ENCODE data around the gene SLC17A7.
"Not testable (repeated sequence)": the region's sequence is repeated elsewhere in the genome, so short reads cannot be mapped to it uniquely, and the experiment has no call there.

SLC17A7 gene

DNA sequence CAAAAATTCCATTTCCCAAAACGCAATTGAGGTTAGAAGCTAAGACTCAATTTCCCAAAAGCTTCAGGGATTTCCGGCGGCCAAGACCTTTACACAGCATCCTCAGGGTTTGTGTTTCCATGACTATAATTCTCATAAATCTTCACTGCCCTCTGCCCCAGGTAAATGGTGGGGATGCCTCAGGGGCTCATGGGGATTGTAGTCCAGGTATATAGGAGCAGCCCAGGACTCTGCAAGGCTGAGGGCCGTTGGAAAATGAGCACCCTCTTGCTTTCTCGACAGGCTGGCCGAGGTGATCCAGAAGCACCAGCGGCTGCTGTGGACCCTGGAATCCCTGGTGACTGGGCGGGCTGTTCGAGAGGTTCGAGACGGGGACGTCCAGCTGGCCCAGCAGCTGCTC, 18.1 kb upstream of the SLC17A7 start:
- ATAC-seq (no peak), DNase-seq (no peak)
- Mint-ChIP-seq H3K36me3 (ENCODE audit: low read depth) (peaks cover 9% of the 10 kb centered on the region), H3K4me3 (no peak overlapping the region), H3K9me3 (no peaks in the 10 kb centered on the region), H3K4me1 (peaks cover 10% of the 10 kb centered on the region), H3K27ac (no peak overlapping the region), H3K27me3 (no peaks in the 10 kb centered on the region)

DNA sequence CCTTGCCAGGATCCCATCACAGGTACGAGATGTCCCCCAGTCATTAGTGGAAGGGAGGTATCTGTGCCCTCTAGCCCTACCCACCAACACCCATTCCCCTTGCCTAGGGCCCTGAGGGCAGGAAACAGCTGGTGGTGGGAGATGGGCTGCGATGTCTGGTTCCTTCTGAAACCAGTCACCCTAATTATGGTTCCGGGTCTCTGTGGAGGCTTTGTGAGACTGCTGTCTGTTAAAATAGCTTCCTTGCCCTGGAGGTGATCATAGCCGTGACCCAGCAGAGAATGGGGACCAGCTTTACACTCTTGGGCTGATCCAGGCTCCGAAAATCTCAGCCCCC, 17.2 kb upstream of the SLC17A7 start:
- ATAC-seq (no peak), DNase-seq (no peak)
- Mint-ChIP-seq H3K4me3 (no peak overlapping the region), H3K27ac (no peak overlapping the region), H3K36me3 (ENCODE audit: low read depth) (peaks cover 9% of the 10 kb centered on the region), H3K27me3 (no peaks in the 10 kb centered on the region), H3K9me3 (no peaks in the 10 kb centered on the region), H3K4me1 (peaks cover 15% of the 10 kb centered on the region)

DNA sequence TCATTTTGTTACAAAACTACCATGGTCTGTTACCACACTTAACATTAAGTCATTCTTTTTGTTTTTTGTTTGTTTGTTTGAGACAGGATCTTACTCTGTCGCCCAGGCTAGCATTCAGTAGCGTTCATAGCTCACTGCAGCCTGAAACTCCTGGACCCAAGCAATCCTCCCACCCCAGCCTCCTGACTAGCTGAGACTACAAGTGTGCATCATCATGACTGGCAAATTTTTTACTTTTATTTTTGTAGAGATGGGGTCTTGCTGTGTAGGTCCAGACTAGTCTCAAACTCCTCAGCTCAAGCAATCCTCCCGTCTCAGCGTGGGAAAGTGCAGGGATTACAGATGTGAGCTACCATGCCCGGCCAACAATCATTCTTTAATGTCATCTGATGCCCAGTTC, 15.0 kb upstream of the SLC17A7 start:
- no peaks in the 10 kb centered on the region for H3K9me3 Mint-ChIP-seq
- DNase-seq: no peak
- no peaks in the 10 kb centered on the region for H3K27me3 Mint-ChIP-seq
- H3K27ac Mint-ChIP-seq: peak overlapping the region; percentile 35
- peaks cover 14% of the 10 kb centered on the region for H3K36me3 Mint-ChIP-seq (ENCODE audit: low read depth)
- H3K4me1 Mint-ChIP-seq: peaks cover 30% of the 10 kb centered on the region
- H3K4me3 Mint-ChIP-seq: no peak overlapping the region
- ATAC-seq: no peak

DNA sequence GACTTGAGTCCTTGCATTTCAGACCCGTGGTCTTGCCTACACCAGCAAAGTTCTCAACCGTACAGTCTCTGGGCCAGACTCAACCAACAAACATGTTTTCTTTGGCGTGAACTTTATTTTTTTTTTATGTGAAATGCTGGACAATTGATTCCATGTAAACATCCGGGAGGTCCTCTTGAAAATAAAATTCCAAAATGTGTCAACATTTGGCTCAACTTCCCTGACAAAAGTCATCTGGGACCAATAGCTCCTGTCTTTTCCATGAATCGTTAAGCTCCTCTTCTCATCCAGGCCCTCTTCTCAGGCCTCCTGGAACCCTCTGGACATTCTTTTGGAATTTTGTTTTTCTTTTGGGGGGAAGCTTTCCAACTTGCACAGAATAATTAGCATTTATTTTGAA, 14.4 kb upstream of the SLC17A7 start:
- ATAC-seq: no peak
- no peaks in the 10 kb centered on the region for H3K9me3 Mint-ChIP-seq
- H3K4me1 Mint-ChIP-seq: peaks cover 33% of the 10 kb centered on the region
- no peak overlapping the region for H3K27ac Mint-ChIP-seq
- DNase-seq: no peak
- H3K36me3 Mint-ChIP-seq (ENCODE audit: low read depth): peaks cover 16% of the 10 kb centered on the region
- H3K27me3 Mint-ChIP-seq: no peaks in the 10 kb centered on the region
- H3K4me3 Mint-ChIP-seq: peak overlapping the region; percentile 4

DNA sequence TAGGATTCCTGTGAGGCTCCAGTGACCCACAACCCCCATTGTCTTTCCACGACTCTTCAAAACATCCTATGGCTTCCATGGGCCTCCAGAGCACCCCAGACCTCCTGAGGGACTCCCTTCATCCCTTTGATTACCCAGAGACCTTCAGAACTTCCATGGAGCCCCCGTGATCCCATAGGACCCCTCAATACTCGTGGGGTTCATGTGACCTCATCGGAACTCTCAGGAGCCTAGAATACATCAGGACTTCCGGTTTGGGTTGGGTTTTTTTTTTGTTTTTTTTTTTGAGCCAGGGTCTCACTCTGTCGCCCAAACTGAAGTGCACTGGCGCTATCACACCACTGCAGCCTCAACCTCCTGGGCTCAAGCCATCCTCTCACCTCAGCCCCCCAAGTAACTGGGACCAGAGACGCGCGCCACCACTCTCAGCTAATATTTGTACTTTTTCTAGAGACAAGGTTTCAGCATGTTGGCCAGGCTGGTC, 12.5 kb upstream of the SLC17A7 start:
- no peak for ATAC-seq
- H3K4me3 Mint-ChIP-seq: peak overlapping the region; percentile 97
- H3K9me3 Mint-ChIP-seq: no peaks in the 10 kb centered on the region
- no peaks in the 10 kb centered on the region for H3K27me3 Mint-ChIP-seq
- peak overlapping the region; percentile 95 for H3K27ac Mint-ChIP-seq
- no peak for DNase-seq
- H3K36me3 Mint-ChIP-seq (ENCODE audit: low read depth): peaks cover 24% of the 10 kb centered on the region
- peaks cover 49% of the 10 kb centered on the region for H3K4me1 Mint-ChIP-seq

DNA sequence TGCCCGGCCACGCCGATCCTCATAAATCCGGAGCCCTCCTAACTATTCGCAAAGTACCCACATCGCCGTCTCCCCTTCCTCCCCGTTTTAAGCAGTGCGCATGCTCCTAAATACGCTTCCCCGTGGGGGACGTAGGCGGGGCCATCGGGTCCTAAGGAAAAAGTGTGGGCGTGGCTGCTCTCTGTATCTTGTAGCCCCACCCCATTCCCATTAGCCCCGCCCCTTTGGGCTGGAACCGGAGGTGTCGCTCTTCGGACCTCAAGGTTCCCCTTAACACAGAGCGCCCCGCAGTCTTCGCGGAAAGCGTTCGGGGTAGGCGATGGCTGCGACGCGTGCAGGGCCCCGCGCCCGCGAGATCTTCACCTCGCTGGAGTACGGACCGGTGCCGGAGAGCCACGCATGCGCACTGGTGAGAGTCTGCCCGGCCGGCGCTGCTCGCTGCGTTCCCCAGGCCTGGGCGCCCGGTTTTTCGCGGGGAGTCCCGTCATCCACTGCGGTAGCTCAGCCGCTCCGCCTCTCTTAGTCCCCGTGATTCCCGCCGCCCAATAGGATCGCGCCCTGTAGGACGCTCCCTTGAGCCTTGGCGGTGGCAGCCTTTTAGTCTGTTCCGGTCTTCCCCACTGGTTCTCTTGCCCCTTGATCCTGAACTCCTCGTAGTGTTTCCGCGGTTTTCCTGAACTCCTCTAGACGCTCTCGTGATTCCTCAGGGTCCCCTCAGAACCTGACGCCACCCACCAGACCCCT, 11.9 kb upstream of the SLC17A7 start, which contains the start of gene ALDH16A1:
TSS of gene ALDH16A1 (plus strand) at position 213 of the 744 bp plus-strand sequence. CDS start at position 320, 107 bp downstream.
- Mint-ChIP-seq H3K4me3 (peak within 1 kb of the TSS; percentile 97), H3K36me3 (ENCODE audit: low read depth) (peaks cover 30% of the 10 kb centered on the region), H3K27me3 (no peaks in the 10 kb centered on the region), H3K9me3 (no peaks in the 10 kb centered on the region), H3K27ac (peak within 1 kb of the TSS; percentile 95), H3K4me1 (peaks cover 52% of the 10 kb centered on the region)
- ATAC-seq: peak; percentile 93
- peak; percentile 98 for DNase-seq

DNA sequence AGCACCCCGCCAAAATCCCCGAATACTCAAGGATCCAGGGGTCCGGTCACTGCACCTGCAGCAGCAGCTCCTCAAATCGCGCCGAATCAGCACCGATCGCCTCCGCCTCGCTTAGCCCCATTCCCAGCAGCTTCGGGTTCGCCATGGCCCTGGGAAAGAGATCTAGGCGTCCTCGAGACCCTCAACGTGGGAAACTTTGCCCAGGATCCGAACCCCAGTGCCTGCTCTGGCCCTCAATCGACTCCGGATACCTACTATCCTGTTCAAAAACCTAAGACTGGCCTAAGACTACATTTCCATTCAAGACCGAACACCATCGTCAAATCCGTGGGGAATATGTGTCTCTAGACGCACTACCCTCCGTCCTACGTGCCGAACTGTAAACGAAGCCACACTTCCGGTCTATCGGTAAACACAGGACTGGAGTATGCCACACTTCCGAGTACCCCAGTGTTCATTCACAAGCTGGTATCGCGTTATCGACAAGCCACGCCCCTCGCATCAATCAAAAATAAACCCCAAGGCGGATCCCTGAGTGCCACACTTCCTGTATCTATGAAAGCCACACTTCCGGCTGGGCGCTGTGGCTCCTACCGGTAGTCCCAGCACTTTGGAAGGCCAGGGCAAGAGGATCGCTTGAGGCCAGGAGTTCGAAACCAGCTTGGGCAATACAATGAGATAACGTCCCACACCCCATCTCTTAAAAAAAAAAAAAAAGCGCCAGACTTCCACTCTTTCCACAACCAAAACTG, 10.3 kb upstream of the SLC17A7 start, which contains the start of gene PIH1D1:
TSS of gene PIH1D1 (minus strand) at position 385 of the 752 bp plus-strand sequence. CDS start at position 145, 240 bp downstream.
- Mint-ChIP-seq H3K9me3 (no peaks in the 10 kb centered on the region), H3K27ac (peak within 1 kb of the TSS; percentile 95), H3K4me3 (peak within 1 kb of the TSS; percentile 97), H3K4me1 (peaks cover 53% of the 10 kb centered on the region), H3K27me3 (no peaks in the 10 kb centered on the region), H3K36me3 (ENCODE audit: low read depth) (peaks cover 32% of the 10 kb centered on the region)
- DNase-seq (peak; percentile 93), ATAC-seq (peak; percentile 75)

DNA sequence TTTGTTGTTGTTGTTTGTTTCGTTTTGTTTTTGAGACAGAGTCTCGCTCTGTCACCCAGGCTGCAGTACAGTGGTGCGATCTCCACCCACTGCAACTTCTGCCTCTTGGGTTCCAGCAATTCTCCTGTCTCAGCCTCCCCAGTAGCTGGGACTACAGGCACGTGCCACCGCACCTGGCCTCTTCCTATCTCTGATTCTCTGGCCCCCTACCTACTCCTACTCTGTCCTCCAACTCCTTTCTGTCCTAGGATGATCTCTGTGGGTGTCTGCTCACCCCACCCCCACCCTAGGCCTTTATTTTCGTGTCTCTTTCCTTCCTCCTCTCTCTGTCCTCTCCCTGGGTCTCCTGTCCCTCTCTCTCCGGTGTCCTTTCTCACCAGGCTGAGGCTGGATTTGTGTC, 9.1 kb upstream of the SLC17A7 start:
- H3K27me3 Mint-ChIP-seq: no peaks in the 10 kb centered on the region
- DNase-seq: no peak
- no peaks in the 10 kb centered on the region for H3K9me3 Mint-ChIP-seq
- peaks cover 47% of the 10 kb centered on the region for H3K4me1 Mint-ChIP-seq
- H3K36me3 Mint-ChIP-seq (ENCODE audit: low read depth): peaks cover 34% of the 10 kb centered on the region
- peak overlapping the region; percentile 97 for H3K4me3 Mint-ChIP-seq
- H3K27ac Mint-ChIP-seq: peak overlapping the region; percentile 95
- ATAC-seq: no peak

DNA sequence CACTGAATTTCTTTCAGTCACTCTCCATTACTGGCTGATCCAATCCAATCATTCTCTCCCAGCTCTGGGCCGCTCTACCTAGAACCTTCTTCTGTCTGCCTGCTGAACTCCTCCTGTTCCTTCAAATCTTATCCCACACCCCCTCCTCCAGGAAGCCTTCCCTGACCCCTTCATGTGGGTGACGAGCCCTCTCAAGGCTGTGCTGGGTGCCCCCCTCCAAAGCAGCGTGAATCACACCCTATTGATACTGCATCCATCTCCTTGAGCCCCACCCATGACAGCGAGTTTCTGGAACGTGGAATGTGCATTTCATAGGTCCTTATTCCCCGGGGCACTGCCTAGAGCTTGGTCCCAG, 7.1 kb upstream of the SLC17A7 start:
- Mint-ChIP-seq H3K27ac (peak overlapping the region; percentile 31), H3K36me3 (ENCODE audit: low read depth) (peaks cover 34% of the 10 kb centered on the region), H3K4me3 (no peak overlapping the region), H3K9me3 (no peaks in the 10 kb centered on the region), H3K4me1 (peaks cover 49% of the 10 kb centered on the region), H3K27me3 (no peaks in the 10 kb centered on the region)
- no peak for DNase-seq
- no peak for ATAC-seq

DNA sequence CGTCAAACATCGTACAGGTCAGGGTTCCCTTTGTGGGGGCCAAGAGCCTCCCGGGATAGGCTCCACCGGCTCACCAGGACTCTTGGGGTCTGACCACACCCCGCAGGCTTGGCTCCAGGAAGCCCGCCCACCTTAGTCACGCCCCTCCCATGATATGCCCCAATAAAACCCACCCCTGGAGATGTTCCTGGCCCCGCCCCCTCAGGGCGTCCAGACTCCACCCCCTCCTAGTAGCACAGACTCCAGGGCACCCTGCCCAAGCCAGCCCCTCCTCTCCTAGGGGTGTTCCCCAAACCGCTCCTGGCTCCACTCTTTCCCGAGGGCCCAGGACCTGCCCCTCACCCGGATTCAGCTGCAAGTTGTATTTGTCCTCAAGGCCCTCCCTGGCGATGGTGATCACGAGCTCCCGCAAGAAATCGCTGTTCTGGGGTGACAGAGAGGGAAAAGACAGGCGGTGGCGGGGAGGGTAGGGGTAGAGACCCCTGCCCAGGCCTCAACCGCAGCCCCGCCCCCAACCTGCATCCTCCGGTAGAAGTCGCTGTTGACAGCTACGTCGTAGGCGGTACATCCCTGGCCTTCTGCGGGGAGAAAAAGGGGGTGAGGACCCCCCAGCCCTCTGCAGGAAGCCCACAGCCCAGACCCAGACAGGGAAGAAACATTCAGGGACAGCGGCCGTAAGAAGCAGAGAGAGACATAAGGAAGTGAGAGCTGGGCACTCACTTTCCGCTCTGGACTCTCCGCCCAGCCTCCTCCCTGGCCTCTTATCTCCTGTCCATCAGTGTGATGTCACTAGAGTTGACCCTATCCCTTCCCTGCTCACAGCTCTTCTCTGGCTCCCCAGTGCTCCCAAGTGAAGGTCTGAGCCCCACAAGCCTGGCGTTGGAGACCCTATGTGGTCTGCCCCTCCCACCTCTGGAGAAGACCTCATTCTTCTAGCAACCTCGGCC, 6.4 kb upstream of the SLC17A7 start:
- DNase-seq: peak; percentile 58

DNA sequence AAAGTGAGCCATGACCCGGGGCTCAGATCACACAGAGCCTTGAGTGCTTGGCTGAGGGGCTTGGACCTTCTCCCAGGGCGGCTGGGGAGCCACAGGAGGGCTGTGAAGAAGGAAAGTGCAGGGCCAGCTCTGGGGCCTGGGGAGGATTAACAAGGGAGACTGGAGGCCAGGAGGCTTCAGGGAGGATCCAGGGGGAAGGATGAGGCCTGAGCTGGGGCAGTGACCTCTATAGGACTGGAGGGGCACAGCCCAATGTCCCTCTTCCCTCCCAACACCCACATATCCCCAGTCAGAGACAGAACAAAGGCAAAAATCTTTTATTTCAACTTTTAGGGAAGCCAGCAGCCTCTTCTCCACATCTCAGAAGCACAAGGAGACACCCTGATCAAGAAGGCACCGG, 4.7 kb upstream of the SLC17A7 start:
- Mint-ChIP-seq H3K4me1 (peaks cover 42% of the 10 kb centered on the region), H3K27me3 (peaks cover 15% of the 10 kb centered on the region), H3K27ac (no peak overlapping the region), H3K36me3 (ENCODE audit: low read depth) (peaks cover 27% of the 10 kb centered on the region), H3K4me3 (no peak overlapping the region), H3K9me3 (no peaks in the 10 kb centered on the region)
- ATAC-seq: no peak
- no peak for DNase-seq

More for the DNA sequence above, 6.4 kb upstream of the SLC17A7 start:
- Mint-ChIP-seq H3K27me3 (peaks cover under 1% of the 10 kb centered on the region), H3K27ac (no peak overlapping the region), H3K4me1 (peaks cover 45% of the 10 kb centered on the region), H3K4me3 (no peak overlapping the region), H3K36me3 (ENCODE audit: low read depth) (peaks cover 32% of the 10 kb centered on the region), H3K9me3 (no peaks in the 10 kb centered on the region)
- ATAC-seq: no peak

DNA sequence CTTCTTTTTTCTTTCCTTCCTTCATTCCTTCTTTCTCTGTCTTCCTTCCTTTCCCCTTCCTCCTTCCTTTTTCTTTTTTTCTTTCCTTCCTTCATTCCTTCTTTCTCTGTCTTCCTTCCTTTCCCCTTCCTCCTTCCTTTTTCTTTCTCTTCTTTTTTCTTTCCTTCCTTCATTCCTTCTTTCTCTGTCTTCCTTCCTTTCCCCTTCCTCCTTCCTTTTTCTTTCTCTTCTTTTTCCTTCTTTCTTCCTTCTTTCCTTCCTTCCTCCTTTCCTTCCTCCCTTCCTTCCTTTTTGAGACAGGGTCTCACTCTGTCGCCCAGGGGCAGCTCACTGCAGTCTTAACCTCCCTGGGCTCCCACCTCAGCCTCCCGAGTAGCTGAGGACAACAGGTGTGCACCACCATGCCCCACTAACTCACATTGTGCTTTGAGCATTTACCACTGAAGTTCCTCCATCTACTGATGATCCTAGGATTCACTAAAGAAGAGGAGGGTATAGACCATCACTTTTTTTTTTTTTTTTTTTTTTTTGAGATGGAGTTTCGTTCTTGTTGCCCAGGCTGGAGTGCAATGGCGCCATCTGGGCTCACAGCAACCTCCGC, 2.9 kb upstream of the SLC17A7 start:
- Mint-ChIP-seq H3K36me3 (ENCODE audit: low read depth) (peaks cover 18% of the 10 kb centered on the region), H3K4me1 (peaks cover 31% of the 10 kb centered on the region), H3K27me3 (peaks cover 33% of the 10 kb centered on the region), H3K4me3 (peak overlapping the region; percentile 76)
- DNase-seq, ATAC-seq, H3K27ac Mint-ChIP-seq, H3K9me3 Mint-ChIP-seq: not testable (repeated sequence)

DNA sequence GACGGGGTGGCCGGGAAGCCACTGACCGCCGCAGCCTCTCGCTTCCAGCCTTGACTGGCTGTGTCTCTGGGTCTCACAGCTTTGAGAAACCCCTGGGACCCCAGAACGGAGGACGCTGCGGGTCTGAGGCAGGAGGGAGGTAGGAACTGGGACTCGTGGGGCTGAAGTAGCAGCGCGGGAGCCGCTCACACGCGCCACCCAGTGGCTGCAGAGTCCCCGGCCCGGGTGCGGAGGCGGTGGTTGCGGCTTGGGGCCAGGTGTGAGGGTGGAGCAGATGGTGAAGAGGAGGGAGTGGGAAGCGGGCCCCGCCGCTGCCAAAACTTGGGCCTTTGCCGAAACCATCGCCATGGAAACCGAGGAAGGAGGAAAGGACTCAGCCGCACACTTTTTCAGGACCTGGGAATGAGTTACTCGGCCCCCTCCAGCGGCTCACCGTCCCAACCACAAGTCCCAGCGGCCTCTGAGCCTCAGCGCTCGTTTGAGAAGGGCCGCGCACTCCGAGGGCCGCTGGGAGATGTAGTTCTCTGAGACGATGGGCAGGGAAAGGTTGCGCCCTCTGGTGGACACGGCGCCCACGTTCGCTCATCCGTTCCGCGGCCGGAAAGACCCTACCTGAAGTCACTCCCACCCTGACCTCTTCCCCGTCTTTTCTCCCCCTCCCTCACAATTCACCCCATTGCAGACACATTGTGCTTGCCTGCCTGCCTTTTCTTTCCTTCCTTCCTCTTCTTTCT, 2.2 kb upstream of the SLC17A7 start:
- H3K36me3 Mint-ChIP-seq (ENCODE audit: low read depth): peaks cover 11% of the 10 kb centered on the region
- H3K27me3 Mint-ChIP-seq: peaks cover 40% of the 10 kb centered on the region
- H3K4me1 Mint-ChIP-seq: peaks cover 29% of the 10 kb centered on the region
- no peaks in the 10 kb centered on the region for H3K9me3 Mint-ChIP-seq
- ATAC-seq: peak; percentile 88
- H3K27ac Mint-ChIP-seq: peak overlapping the region; percentile 59
- peak; percentile 96 for DNase-seq
- H3K4me3 Mint-ChIP-seq: peak overlapping the region; percentile 76

Data from activated naive CD8-positive, alpha-beta T cell treated with anti-CD3 and anti-CD28 coated beads, Interleukin-2, amount 50 U/mL, for 24 hours (primary cell).